HG03159 (cell line): ENCODE measurements around the gene CCDC175.

ENCODE experiments used
- ATAC-seq: cut with Tn5 transposase; IDR thresholded peaks from one replicate; pipeline ENCODE4 v1.9.1; 2021; ENCODE audit warnings: mild to moderate bottlenecking, moderate library complexity; ENCODE audit not compliant: unreplicated experiment

CCDC175 gene

DNA sequence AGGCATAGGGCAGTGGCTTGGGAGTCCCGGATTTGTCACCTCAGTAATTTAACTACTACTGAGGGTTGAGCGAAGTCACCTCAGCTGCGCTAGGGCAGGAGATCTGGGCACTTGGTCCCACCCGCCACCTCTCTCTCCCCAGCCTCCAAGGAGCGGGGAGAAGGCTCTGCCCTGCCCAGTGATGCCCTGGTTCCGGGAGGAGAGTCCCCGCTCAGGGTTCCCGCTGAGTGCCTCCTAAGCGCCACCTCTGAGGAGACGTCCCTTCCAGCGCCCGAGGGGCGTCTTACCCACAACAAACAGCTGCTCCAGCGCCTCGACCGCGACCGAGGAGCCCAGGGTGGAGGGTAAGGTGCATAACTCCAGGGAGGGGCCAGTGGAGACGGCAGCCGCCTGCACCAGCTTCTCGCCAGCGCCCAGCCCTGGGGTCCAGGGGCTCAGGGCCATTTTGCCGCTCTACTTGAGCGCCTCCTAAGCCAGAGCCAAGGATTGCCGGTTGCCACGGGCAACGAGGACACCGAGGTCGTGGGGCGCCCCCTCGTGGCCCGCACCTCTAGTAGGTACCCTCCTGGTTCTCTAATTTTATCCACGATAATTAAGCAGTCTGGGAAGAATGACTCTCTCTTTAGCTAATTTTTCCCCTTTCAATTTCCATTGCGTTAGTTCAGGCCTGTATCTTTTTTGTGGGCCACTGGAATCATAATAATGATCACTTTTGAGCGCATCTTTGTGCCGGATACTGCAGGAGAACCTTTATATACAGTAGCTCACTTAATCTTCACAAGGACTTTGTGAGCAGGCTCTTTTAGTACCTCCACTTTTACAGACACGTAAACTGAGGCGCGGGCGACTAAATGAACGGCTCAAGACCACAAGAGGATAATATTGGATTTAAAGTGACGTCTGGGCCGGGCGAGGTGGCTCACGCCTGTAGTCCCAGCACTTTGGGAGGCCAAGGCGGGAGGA is at the start of gene CCDC175:
TSS of gene CCDC175 (minus strand) at position 481 of the 963 bp plus-strand sequence. CDS start at position 444, 37 bp downstream.
- ATAC-seq: peak; percentile 97

DNA sequence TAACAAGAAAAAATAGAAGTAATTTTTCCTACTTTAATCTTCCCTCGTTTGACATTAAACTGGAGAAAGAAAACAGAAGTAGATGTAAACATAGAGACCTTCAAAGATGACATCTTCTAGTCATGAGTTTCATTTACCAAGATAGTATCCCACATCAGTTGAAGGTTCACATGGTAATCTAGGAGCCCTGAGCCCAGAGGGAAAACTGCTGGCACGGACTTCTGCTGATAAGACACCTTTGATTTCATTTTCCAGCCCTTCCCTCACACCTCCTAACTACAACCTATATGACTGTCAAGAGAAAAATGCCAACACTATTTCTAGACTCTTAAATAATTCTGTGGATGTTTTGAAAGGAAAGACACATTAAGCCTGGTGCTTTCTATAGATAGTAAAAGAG is 46.0 kb upstream of the CCDC175 start:
- no peak for ATAC-seq

DNA sequence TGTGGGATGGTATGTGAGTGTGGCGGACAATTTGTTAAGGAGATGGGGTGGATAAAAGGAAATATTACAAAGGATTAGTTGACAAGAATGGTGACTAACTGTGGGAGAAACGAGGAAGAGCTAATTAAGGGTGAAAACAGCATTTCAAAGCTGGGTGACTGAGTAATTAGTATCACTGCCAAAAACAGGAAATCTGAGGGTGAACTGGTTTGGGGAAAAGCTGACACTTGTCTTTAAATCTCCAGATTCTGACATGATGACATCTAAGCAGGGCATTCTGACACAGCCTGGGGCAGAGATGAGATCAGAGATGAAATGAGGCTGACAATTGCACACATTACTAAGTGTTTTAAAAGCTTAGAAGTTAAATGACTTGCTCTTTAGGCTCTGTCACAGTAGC is 42.4 kb upstream of the CCDC175 start:
- ATAC-seq: no peak

DNA sequence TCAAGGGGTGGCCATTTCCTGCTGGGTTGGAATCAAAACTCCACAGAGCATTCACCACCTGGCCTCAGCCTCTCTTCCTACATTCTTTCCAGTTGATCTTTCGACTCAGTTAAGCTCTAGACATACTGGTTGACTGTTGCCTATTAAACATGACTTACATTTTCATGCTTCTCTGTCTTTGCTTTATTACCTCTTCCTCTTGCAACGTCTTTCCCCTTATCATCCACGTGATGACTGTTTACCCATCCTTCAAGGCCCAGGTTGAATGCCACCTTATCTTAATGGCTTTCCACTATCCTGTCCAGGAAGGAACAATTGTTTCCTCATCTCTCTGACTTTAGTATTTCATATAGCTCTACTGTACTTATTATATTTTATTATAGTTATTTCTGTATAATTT is 24.4 kb upstream of the CCDC175 start:
- ATAC-seq: no peak

DNA sequence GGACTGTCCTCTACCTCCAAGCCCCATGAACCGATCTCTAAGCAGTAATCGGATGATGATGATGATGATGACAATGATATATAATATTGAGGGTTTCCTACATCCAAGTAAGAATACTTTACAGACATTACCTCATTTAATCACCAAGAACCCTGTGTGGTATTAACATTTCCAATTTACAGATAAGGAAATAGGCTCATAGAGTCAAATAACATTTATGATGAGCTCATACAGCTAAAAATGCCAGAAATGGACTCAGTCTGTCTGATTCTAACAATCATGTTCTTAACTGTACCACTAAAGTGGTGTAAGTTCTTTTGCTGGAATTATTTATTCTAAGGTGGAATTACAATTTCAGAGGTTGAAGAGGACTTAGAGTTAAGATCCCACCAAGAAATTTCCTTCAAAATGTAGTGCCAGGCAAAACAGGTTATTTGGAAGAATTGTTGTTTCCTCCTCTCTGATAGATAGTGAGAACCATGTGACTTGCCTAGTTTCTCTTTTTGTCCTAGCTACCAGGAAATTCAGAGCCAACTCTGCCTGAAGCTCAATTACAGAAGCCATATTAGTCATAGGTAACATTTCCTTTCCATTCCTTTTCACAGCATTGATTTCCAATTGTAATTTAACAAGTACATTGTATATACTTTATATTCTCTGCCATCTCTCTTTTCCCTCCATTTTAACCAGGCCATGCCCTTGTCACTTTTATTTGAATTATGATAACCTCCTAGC is 23.8 kb upstream of the CCDC175 start:
- no peak for ATAC-seq

DNA sequence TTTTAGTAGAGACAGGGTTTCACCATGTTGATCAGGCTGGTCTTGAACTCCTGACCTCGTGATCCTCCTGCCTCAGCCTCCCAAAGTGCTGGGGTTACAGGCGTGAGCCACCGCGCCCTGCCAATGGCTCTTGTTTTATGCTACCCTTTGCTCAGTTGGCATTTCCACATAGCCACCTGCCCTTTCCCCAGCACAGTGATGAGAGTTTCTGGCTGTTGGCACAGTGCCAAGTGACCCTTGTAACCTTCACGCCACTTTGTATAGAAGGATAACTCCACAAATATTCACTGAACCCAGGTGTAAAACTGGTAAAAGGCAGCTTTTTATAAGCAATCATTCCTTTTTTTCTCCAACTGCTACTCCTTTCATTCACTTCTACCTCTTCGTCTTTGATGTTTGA is 18.5 kb upstream of the CCDC175 start:
- no peak for ATAC-seq

DNA sequence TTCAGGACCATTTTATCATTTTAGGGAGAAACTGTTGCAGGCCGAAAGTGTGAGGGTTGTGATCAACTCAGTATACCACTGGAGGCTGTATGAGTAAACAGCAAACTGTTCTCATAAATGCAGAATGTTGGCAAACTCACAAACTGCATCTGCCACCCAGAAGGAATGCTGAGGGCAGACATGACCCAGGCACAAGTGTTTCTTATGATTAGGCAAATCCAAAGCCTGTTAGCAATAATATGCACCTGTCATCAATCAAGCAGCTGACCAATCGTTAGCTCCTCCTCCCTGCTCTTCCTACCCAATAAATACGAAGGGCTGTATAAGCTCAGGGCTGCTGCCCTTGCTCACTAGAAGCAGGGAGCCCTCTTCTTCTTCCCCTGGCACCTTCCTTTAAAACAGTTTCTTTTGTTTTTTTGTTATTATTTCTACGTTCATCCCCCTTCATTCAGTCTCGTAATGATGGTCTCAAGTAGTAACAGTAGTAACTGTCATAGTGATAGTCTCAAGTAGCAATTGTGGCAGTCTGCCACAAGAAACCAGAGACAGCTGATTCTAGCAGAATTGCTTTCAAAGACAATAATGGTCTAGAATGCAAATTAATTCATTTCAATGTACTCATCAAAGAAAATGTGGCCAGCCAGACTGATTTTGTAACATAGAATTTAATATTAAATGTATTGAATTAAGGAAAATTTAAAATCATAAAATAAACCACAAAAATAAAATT is 15.2 kb upstream of the CCDC175 start:
- ATAC-seq: no peak

DNA sequence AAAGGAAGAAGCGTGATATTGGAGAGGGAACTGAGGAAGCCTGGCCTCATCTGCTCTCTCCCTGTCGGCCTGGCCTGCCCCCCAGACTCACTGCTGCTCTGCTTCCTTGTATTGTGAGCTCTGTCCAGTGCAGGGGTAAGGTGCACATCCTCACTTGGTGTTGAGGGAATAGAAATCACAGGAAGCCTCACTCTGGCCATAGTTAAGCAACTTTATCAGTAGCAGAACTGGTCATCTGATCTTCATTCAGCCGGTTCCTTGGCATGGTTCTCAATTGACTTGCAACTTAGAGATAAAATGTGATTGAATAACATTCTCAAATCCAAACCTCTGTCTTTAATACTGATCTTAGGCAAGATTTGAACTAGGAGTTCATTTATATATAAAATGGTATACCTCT is 11.5 kb upstream of the CCDC175 start:
- no peak for ATAC-seq

DNA sequence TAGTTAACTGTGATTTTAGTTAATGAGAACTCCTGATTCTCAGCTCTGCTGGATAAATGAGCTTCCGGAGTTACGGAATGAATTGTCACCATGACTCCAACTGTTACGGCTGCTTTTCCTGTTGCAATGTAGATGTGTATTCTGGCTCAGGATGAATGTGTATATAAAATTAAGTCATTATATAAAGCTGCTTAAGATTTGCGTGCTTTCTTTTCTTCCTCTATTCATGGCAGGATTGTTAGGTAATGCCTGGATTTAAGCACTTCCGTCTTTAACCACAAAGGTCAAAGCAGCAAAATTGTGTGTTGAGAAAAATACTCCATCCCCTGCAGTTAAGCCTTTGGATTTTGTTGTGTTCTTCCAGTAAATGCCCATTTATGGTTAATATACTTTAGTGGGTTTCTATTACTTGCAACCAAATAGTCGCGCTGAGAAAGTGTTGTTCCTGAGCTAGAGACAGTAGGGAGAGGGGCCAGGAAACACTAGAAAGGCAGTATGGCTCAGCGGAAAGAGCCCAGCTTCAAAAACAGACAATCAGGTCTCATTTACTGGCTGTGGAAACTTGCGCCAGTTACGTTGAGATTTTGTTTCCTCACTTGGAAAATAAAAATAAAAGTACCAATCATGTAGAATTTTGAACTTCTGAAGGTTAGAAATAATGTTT is 9.4 kb upstream of the CCDC175 start:
- ATAC-seq: no peak

DNA sequence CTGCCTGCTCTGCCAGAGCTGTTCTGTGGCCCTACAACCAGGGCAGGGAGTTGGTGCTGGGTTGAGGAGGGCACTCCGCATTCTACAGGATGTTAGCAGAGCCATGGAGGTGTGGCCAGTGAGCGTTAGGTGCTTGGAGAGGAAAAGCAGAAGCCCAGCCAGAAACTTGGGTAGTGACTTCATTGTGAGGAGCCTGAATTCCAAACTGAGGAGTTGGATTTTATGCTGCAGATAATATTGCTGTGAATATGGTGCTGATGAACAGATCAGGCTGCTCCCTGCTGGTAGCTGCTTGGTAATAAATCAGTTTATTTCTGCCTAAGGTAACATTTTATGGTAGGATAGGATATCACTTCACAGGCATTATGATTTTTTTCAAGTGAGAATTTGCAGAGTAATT is 7.1 kb upstream of the CCDC175 start:
- ATAC-seq: no peak

DNA sequence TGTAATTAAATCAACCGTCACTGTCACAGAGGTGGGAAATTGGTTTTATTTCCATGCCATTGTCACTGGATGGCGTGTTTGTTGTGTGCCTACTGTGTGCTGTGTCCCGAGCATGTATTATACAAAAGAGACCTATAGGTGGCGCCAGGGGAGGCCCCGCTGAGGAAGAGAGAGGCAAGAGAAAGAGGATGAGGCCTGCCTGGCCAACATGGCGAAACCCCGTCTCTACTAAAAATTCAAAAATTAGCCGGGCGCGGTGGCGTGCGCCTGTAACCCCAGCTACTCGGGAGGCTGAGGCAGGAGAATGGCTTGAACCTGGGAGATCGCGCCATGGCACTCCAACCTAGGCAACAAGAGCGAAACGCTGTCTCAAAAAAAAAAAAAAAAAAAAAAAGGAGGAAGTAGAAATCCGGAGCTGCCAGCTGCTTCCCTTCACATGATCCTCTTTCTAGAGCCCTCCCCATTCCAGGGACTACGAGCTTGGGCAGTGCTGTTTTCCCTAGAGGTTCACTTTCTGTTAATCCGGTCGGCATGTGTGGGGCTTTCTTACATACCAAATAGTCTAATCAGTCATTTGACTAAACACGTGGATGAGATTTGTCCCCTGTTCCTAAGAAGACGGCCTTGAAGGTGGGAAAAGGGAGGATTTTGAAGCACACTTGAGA is 6.4 kb upstream of the CCDC175 start:
- ATAC-seq: no peak

DNA sequence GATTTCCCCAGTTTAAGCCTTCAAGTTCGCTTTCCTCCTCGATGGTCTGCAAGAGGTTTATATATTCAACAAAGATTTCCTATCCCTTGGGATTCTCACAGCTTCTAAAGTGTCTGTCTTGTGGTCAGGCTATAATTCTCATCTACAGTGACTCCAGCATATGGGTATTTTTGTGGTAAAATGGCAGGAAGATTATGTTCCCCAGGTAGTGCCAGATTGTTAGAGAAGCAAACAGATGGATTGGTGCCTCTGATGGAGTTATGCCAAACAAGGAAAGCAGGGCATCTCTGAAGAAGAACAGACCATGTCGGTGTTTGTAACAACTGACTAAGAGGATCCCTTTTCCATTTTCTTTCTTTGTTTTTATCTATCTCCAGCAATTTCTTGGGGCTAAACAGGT is 5.5 kb upstream of the CCDC175 start:
- ATAC-seq: no peak

DNA sequence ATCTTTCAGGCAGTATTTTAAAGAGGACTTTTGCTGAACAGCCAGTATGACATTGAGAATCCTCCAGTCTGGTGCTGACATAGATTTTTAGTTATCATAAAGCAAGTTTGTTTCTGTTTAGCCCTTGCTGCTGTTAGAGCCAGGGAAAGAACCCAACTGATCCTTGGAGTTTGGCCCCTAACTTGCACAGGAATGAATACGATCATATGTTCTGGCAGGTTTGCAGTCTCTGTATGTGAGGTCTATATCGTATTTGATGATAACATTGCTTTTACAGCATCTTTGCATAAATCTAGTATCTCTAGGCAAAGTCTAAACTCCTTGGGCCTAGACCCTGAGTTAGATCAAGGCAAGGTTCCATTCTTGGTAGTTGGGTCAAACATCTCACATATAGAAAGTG is 4.3 kb upstream of the CCDC175 start:
- no peak for ATAC-seq

DNA sequence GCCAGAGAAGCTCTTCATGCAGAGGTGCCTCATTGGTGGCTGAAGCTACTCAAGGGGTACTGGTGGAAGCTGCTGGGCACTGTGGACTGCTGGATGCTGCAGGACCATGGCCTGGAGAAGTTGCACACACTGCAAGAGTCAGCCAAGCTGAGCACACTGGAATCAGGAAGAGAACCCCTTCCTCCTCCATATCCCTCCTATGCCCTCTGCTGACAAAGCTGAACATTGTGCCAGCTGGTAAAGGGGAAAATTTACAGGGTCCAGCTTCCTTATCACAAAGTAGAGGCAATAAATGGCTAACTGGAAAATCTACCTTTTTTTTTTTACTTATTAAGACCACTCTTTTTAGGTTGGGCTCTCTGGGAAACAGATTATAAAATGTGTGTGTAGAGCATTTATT is 6.5 kb downstream of the CCDC175 start:
- no peak for ATAC-seq

DNA sequence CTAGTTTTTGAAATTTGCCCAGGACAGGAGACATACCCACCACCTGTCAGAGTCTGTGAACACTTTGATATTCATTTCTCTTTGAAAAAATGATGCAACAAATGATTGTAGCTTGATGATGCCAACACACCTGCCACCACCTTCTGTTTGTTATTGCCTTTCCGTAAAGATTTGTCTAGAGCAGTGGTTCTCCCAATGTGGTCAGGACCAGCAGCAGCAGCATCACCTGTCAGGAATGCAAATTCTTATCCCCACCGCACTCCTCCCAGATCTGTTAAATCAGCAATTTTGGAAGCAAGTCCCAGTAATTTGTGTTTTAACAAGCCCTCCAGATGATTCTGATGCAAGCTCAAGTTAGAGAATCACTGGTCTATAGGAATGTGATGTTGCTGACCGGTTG is 9.9 kb downstream of the CCDC175 start:
- ATAC-seq: no peak

DNA sequence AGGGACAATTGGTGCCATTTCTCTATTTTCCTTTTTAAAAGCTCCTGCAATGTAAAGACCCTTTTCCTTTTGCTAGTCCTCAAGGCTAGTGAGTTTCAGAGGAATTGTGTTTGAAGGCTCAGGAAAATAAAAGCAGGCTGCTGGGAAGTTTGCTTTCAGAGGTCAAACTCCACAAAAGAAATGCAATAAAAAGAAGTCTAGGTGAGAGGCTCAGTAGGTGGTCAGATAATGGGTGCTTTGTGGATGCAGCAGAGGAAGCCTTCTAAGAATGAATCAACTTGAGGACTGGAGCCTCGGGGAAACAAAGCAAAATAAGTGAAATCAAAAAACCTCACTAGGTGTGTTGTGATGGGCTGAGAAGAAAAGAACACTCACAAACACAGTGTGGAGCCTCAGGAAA is 10.3 kb downstream of the CCDC175 start:
- no peak for ATAC-seq

DNA sequence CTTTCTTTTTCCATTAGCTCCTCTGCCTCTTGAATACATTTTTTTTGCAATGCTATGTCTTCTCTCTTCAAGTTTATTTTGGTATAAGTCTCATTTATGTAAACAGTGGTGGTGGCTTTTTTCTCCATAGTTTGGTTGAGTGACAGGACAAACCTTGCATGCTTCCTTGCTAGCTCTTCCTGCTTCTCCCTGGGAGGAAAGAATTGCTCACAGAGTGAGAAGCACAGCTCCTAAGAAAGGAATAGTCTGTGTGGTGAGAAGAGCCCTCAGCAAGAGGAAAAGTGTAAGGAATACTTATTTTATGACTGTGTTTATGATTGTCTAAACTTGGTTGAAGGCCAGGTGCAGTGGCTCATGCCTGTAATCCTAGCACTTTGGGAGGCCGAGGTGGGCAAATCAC is 11.5 kb downstream of the CCDC175 start:
- no peak for ATAC-seq

DNA sequence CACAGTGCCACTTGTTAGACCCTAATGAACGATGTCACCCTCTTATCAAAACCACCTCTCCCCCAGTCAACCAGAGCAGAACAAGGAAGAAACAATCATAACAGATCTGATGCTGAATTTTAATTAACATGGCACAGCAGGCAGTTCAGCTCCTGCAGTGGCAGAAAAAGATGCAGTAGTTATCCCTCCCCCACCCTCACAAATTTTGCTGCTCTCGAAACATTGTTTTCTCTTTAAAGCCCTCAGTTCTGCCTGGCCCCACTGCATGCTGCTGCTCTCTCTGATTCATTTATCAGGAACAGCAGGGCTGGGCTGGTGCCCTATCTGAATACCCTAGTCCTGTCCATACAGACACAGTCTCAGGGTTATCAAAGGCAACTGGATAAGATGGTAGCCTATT is 12.2 kb downstream of the CCDC175 start:
- ATAC-seq: no peak

DNA sequence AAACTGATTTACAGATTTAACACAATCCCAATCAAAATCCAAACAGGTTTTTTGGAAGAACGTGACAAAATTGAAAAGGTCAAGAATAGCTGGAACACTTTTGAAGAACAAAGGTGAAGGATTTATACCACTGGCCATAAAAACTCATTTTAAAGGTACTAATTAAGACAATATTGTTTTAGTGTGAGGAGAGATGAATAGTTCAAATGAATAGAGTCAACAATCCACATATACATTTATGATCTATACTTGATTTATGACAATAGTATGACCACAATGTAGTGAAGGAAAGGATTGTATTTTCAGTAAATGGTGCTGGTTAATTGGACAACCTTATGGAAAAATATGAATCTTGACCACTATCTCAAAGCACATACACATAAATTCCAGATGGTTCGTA is 29.3 kb downstream of the CCDC175 start:
- ATAC-seq: no peak

DNA sequence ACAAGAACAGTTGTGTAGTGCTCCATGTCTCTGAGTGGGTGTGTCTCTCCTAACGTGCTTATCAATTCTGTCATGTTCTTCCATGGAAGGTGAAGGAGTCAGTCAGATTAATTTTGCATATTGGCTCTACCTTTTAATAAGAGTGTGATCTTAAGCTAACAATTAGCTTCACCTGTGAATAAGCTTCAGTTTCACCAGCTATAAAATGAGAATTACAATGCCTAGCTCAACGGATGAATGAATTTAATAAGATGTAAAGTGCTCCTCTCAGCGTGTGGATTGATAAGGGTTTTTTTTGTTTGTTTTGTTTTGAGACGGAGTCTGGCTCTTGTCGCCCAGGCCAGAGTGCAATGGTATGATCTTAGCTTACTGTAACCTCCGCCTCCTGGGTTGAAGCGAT is 32.7 kb downstream of the CCDC175 start:
- ATAC-seq: no peak
